ENCODE data around the gene SHBG. TPM values are rescaled to one million over a fixed set of nuclear protein-coding genes. Genes with fewer than 3 reads are reported as not detected.
"Not testable (repeated sequence)": the region's sequence is repeated elsewhere in the genome, so short reads cannot be mapped to it uniquely, and the experiment has no call there.

SHBG gene
- polyA plus RNA-seq, 4 donors: 3.0 to 5.1 (median 4.0) TPM

- no peak for DNase-seq (ENCODE audit: low read depth in 4 of 4, low spot score in 2 of 4)
These were observed 19.3 kb upstream of the SHBG start for GRCh38 chr17:7610641-7611040.

- no peak for DNase-seq (ENCODE audit: low read depth in 4 of 4, low spot score in 2 of 4)
These were observed 18.2 kb upstream of the SHBG start for GRCh38 chr17:7611635-7612293.

- DNase-seq (ENCODE audit: low read depth in 4 of 4, low spot score in 2 of 4): no peak
These were observed 17.7 kb upstream of the SHBG start for GRCh38 chr17:7612294-7612640.

GRCh38 chr17:7613769-7614424 lies 16.0 kb upstream of the SHBG start:
- no peak for DNase-seq (ENCODE audit: low read depth in 4 of 4, low spot score in 2 of 4)

- peak; percentile 99 to 100 (median 100) for DNase-seq (ENCODE audit: low read depth in 4 of 4, low spot score in 2 of 4)
These were observed 15.3 kb upstream of the SHBG start, which contains the start of gene FXR2 for GRCh38 chr17:7614425-7615264. Gene FXR2 (minus strand): TSS chr17:7614897. CDS start chr17:7614532, 365 bp downstream.

GRCh38 chr17:7615265-7615747 lies 14.6 kb upstream of the SHBG start:
- DNase-seq (ENCODE audit: low read depth in 4 of 4, low spot score in 2 of 4): no peak

GRCh38 chr17:7618608-7619007 lies 11.3 kb upstream of the SHBG start:
- DNase-seq (ENCODE audit: low read depth in 4 of 4, low spot score in 2 of 4): no peak

GRCh38 chr17:7620835-7621234 lies 9.1 kb upstream of the SHBG start:
- no peak for DNase-seq (ENCODE audit: low read depth in 4 of 4, low spot score in 2 of 4)

- DNase-seq (ENCODE audit: low read depth in 4 of 4, low spot score in 2 of 4): no peak
These were observed 6.3 kb upstream of the SHBG start for GRCh38 chr17:7623661-7624060.

- DNase-seq (ENCODE audit: low read depth in 4 of 4, low spot score in 2 of 4): not testable (repeated sequence)
These were observed 4.2 kb upstream of the SHBG start for GRCh38 chr17:7625749-7626148.

- no peak for DNase-seq (ENCODE audit: low read depth in 4 of 4, low spot score in 2 of 4)
These were observed 3.6 kb upstream of the SHBG start for GRCh38 chr17:7626307-7626706.

GRCh38 chr17:7626956-7627249 lies 3.0 kb upstream of the SHBG start:
- no peak for DNase-seq (ENCODE audit: low read depth in 4 of 4, low spot score in 2 of 4)

- DNase-seq (ENCODE audit: low read depth in 4 of 4, low spot score in 2 of 4): peak; percentile 80 to 92 (median 86)
These were observed 2.4 kb upstream of the SHBG start, which contains the start of gene SAT2 for GRCh38 chr17:7627250-7628121. Gene SAT2 (minus strand): TSS chr17:7627821. CDS start chr17:7627635, 186 bp downstream.

GRCh38 chr17:7631398-7632380 lies 1.8 kb downstream of the SHBG start:
- no peak for DNase-seq (ENCODE audit: low read depth in 4 of 4, low spot score in 2 of 4)

GRCh38 chr17:7632492-7632894 lies 2.6 kb downstream of the SHBG start:
- no peak for DNase-seq (ENCODE audit: low read depth in 4 of 4, low spot score in 2 of 4)

GRCh38 chr17:7633093-7633492 lies 3.2 kb downstream of the SHBG start:
- DNase-seq (ENCODE audit: low read depth in 4 of 4, low spot score in 2 of 4): no peak

- DNase-seq (ENCODE audit: low read depth in 4 of 4, low spot score in 2 of 4): peak in 1 of 4 donors; percentile 70
These were observed 4.4 kb downstream of the SHBG start for GRCh38 chr17:7634384-7634783.

GRCh38 chr17:7636163-7636562 lies 6.2 kb downstream of the SHBG start:
- no peak for DNase-seq (ENCODE audit: low read depth in 4 of 4, low spot score in 2 of 4)

- DNase-seq (ENCODE audit: low read depth in 4 of 4, low spot score in 2 of 4): no peak
These were observed 10.8 kb downstream of the SHBG start for GRCh38 chr17:7640783-7641182.
